PC-3 (cell line): ENCODE results near the gene CYLD.

Experiments used
- EZH2 ChIP-seq: fragments of 300-600 bp; sonication (generic); IDR thresholded peaks from one replicate; pipeline ENCODE4 v1.6.1; 2017; ENCODE audit warnings: antibody characterized with exemption, mild to moderate bottlenecking, low read length; ENCODE audit not compliant: unreplicated experiment
- TF ChIP-seq, protein P1 (sequence below): fragments of 300-600 bp; sonication (generic); conservative IDR thresholded peaks from 2 replicates; pipeline ENCODE4 v1.5.1; 2017; ENCODE audit warnings: antibody characterized with exemption, low read depth, mild to moderate bottlenecking, low read length

- TF ChIP-seq EZH2 = no peak
- TF ChIP-seq, protein P1, sequence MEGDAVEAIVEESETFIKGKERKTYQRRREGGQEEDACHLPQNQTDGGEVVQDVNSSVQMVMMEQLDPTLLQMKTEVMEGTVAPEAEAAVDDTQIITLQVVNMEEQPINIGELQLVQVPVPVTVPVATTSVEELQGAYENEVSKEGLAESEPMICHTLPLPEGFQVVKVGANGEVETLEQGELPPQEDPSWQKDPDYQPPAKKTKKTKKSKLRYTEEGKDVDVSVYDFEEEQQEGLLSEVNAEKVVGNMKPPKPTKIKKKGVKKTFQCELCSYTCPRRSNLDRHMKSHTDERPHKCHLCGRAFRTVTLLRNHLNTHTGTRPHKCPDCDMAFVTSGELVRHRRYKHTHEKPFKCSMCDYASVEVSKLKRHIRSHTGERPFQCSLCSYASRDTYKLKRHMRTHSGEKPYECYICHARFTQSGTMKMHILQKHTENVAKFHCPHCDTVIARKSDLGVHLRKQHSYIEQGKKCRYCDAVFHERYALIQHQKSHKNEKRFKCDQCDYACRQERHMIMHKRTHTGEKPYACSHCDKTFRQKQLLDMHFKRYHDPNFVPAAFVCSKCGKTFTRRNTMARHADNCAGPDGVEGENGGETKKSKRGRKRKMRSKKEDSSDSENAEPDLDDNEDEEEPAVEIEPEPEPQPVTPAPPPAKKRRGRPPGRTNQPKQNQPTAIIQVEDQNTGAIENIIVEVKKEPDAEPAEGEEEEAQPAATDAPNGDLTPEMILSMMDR = no peak
These were observed 32.5 kb downstream of the CYLD start for GRCh38 chr16:50774405-50774804.
